Astrocyte (in vitro differentiated cells and primary cell): ENCODE measurements around the gene BIRC3. TPM values are rescaled to one million over a fixed set of nuclear protein-coding genes. Genes with fewer than 3 reads are reported as not detected.

Experiments
- DNase-seq: peaks from one replicate; pipeline ENCODE4 v3.0.0-alpha.2; 2010; ENCODE audit warnings: low read depth
- FAIRE-seq: peaks from 2 replicates; lab custom pipeline; 2011; peaks lifted over from hg19 to GRCh38; lab: Jason Lieb, UNC
- H2AFZ ChIP-seq: 2 replicates; pipeline ENCODE4 v1.6.0; 2012; ENCODE audit warnings: low read depth, low read length, inconsistent platforms
- H3K27ac ChIP-seq: 2 replicates; pipeline ENCODE4 v1.5.1; 2011; ENCODE audit warnings: low read depth, low read length, inconsistent platforms
- H3K27me3 ChIP-seq: 2 replicates; pipeline ENCODE4 v1.6.0; 2011; ENCODE audit warnings: low read length, inconsistent platforms; ENCODE audit not compliant: insufficient read depth
- H3K36me3 ChIP-seq: 2 replicates; pipeline ENCODE4 v1.5.1; 2011; ENCODE audit warnings: low read length, inconsistent platforms; ENCODE audit not compliant: insufficient read depth
- H3K4me1 ChIP-seq: 2 replicates; pipeline ENCODE4 v1.5.1; 2011; ENCODE audit warnings: low read length, inconsistent platforms; ENCODE audit not compliant: insufficient read depth
- H3K4me2 ChIP-seq: 2 replicates; pipeline ENCODE4 v1.6.0; 2012; ENCODE audit warnings: low read length, inconsistent platforms
- H3K4me3 ChIP-seq: 2 replicates; pipeline ENCODE4 v1.5.1; 2011; ENCODE audit warnings: low read depth, mild to moderate bottlenecking, low read length, inconsistent platforms; ENCODE audit not compliant: insufficient read depth
- H3K79me2 ChIP-seq: 2 replicates; pipeline ENCODE4 v1.6.0; 2012; ENCODE audit warnings: mild to moderate bottlenecking, low read length, inconsistent platforms; ENCODE audit not compliant: insufficient read depth
- H3K9ac ChIP-seq: 2 replicates; pipeline ENCODE4 v1.6.0; 2012; ENCODE audit warnings: mild to moderate bottlenecking, low read length, inconsistent platforms
- H3K9me3 ChIP-seq: 2 replicates; pipeline ENCODE4 v1.5.1; 2012; ENCODE audit warnings: low read depth, mild to moderate bottlenecking, low read length, inconsistent platforms; ENCODE audit not compliant: insufficient read depth
- H4K20me1 ChIP-seq: 2 replicates; pipeline ENCODE4 v1.6.0; 2012; ENCODE audit warnings: low read length, inconsistent platforms; ENCODE audit not compliant: insufficient read depth
- H3K27ac Mint-ChIP-seq: one replicate; pipeline ENCODE4 v1.8.0; 2021; ENCODE audit warnings: mild to moderate bottlenecking, mixed read lengths; ENCODE audit not compliant: unreplicated experiment
- H3K27me3 Mint-ChIP-seq: one replicate; pipeline ENCODE4 v1.8.0; 2021; ENCODE audit warnings: low read depth, mixed read lengths; ENCODE audit not compliant: unreplicated experiment
- H3K36me3 Mint-ChIP-seq: one replicate; pipeline ENCODE4 v1.8.0; 2021; ENCODE audit warnings: low read depth, mixed read lengths; ENCODE audit not compliant: unreplicated experiment
- H3K4me1 Mint-ChIP-seq: one replicate; pipeline ENCODE4 v1.8.0; 2021; ENCODE audit warnings: low read depth, mixed read lengths; ENCODE audit not compliant: unreplicated experiment
- H3K4me3 Mint-ChIP-seq: one replicate; pipeline ENCODE4 v1.8.0; 2021; ENCODE audit warnings: mild to moderate bottlenecking, moderate library complexity, mixed read lengths; ENCODE audit not compliant: unreplicated experiment
- H3K9me3 Mint-ChIP-seq: one replicate; pipeline ENCODE4 v1.8.0; 2021; ENCODE audit warnings: mild to moderate bottlenecking, mixed read lengths; ENCODE audit not compliant: unreplicated experiment
- EZH2 ChIP-seq: IDR thresholded peaks from 2 replicates; pipeline ENCODE4 v1.6.1; 2012; ENCODE audit warnings: mild to moderate bottlenecking, low read length, inconsistent platforms; ENCODE audit not compliant: insufficient read depth
- total RNA-seq: library from RNA; stranded (reverse); gene quantifications from 2 replicates; pipeline ENCODE4 v1.2.1, GENCODE V29; 2021
- TF ChIP-seq, protein P1 (sequence below): IDR thresholded peaks from 2 replicates; pipeline ENCODE4 v1.5.1; 2011; ENCODE audit warnings: low read depth, mild to moderate bottlenecking, inconsistent platforms, low read length, moderate library complexity; ENCODE audit not compliant: insufficient read depth

The BIRC3 gene
- total RNA-seq, 1 donor from 2014 or later: 2.6 TPM

DNA sequence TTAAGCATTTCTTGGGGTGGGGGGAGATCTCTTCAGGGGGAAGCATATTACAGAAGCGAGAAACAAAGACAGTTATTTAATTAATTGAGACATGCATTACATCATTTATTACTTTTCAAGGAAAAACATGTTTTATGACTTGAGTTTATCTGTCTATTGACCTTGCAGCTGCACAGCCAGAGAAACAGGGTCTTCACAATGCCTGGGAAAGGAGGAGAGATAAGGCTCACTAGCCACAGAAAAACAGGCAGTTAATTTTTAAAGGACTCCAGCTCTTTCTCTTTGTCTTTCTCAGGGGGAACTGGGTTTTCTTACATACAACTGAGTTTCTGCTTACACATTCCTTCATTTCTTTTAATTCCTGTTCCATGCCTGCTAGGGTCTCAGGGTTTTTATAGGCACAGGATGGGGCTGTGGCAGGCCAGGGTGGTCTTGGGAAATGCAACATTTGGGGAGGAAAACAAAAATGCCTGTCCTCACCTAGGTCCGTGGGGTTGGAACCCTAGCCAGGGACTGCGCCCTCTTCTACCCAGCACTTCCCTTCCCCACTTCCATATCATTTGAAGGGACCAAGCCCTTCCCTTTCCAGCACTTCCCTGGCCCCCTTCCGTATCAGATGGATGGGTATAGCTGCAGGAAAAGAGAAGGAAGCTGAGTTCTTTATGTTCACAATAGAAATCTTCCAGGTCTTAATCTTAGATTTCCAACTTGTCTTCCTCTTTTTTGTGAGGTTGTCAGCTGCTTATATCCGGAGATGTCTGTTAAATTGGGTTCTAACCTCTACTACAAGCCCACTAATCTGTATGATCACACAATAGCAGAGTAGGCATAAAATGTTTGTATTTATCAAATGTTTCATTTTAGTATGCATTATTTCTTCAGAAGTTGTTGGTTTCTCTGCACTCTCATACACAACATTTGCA is 68.1 kb downstream of the BIRC3 start:
- Histone ChIP-seq H3K79me2 (no peaks in the 10 kb centered on the region), H3K4me3 (no peak overlapping the region), H3K27ac (no peak overlapping the region), H3K36me3 (peaks cover 37% of the 10 kb centered on the region), H2AFZ (no peak overlapping the region), H3K4me1 (no peaks in the 10 kb centered on the region), H3K27me3 (no peaks in the 10 kb centered on the region), H3K9me3 (no peaks in the 10 kb centered on the region), H3K9ac (no peak overlapping the region), H4K20me1 (peaks cover 10% of the 10 kb centered on the region), H3K4me2 (no peak overlapping the region)
- no peaks in the 10 kb centered on the region for H3K27me3 Mint-ChIP-seq
- H3K36me3 Mint-ChIP-seq: peaks cover 32% of the 10 kb centered on the region
- H3K4me3 Mint-ChIP-seq: no peak overlapping the region
- DNase-seq: no peak
- TF ChIP-seq EZH2: no peak
- TF ChIP-seq, protein P1, sequence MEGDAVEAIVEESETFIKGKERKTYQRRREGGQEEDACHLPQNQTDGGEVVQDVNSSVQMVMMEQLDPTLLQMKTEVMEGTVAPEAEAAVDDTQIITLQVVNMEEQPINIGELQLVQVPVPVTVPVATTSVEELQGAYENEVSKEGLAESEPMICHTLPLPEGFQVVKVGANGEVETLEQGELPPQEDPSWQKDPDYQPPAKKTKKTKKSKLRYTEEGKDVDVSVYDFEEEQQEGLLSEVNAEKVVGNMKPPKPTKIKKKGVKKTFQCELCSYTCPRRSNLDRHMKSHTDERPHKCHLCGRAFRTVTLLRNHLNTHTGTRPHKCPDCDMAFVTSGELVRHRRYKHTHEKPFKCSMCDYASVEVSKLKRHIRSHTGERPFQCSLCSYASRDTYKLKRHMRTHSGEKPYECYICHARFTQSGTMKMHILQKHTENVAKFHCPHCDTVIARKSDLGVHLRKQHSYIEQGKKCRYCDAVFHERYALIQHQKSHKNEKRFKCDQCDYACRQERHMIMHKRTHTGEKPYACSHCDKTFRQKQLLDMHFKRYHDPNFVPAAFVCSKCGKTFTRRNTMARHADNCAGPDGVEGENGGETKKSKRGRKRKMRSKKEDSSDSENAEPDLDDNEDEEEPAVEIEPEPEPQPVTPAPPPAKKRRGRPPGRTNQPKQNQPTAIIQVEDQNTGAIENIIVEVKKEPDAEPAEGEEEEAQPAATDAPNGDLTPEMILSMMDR: no peak
- FAIRE-seq: no peak
- H3K4me1 Mint-ChIP-seq: peaks cover 23% of the 10 kb centered on the region
- no peak overlapping the region for H3K27ac Mint-ChIP-seq
- peaks cover 2% of the 10 kb centered on the region for H3K9me3 Mint-ChIP-seq

DNA sequence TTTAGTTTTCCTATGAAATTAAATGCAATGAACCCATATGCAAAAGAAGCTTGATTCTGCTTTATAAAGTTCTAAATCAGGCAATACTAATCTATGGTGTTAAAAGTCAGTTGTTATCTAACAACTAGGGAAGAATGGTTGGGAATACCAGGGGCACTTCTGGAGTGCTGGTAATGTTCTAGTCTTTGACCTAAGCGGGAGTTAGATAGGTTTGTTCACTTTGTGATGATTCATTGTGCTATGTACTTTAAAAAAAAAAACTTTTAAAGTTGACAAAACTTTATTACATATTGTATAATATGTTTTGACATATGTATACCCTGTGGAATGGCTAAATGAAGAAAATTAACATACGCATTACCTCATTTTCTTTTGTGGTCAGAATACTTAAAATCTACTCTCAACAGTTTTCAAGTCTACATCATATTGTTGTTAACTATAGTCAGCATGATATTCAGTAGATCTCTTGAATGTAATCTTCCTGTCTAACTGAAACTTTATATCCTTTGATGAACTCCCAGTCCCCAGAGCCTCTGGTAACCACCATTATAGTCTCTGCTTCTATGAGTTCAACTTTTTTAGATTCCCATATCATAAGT is 69.0 kb downstream of the BIRC3 start:
- Mint-ChIP-seq H3K27ac (no peak overlapping the region), H3K9me3 (peaks cover 2% of the 10 kb centered on the region), H3K4me1 (peaks cover 26% of the 10 kb centered on the region), H3K4me3 (no peak overlapping the region), H3K27me3 (no peaks in the 10 kb centered on the region), H3K36me3 (peaks cover 30% of the 10 kb centered on the region)
- peaks cover 4% of the 10 kb centered on the region for H3K79me2 ChIP-seq
- FAIRE-seq (peak; percentile 34), DNase-seq (no peak)
- H3K4me3 ChIP-seq: no peak overlapping the region
- no peaks in the 10 kb centered on the region for H3K9me3 ChIP-seq
- H3K9ac ChIP-seq: no peak overlapping the region
- peaks cover 19% of the 10 kb centered on the region for H4K20me1 ChIP-seq
- no peaks in the 10 kb centered on the region for H3K4me1 ChIP-seq
- H3K27ac ChIP-seq: no peak overlapping the region
- H3K36me3 ChIP-seq: peaks cover 36% of the 10 kb centered on the region
- TF ChIP-seq, protein P1: no peak
- TF ChIP-seq EZH2: no peak
- H2AFZ ChIP-seq: no peak overlapping the region
- no peak overlapping the region for H3K4me2 ChIP-seq
- H3K27me3 ChIP-seq: no peaks in the 10 kb centered on the region
